ENCODE results near the gene CLDN19. TPM values are rescaled to one million over a fixed set of nuclear protein-coding genes. Genes with fewer than 3 reads are reported as not detected.

Gene CLDN19
- total and polyA plus RNA-seq, 5 donors: 0.79 TPM; not detected in 4

GRCh38 chr1:42747125-42747524, 7.1 kb upstream of the CLDN19 start:
- 45% methylated on average over 14 of the region's 14 CpGs for WGBS
- Histone ChIP-seq H3K9me3 (ENCODE audit: control insufficient read depth, low read length) (no peaks in the 10 kb centered on the region), H3K27ac (ENCODE audit: low read length) (no peak overlapping the region), H3K4me1 (ENCODE audit: control insufficient read depth, insufficient read depth, low read length) (no peaks in the 10 kb centered on the region), H3K27me3 (ENCODE audit: control insufficient read depth, insufficient read depth) (no peaks in the 10 kb centered on the region), H3K4me3 (ENCODE audit: low read length) (no peak overlapping the region)
- intact Hi-C loops (cut with DNase I): loop anchor here in 3 of 4 donors (5.0 to 10.0 kb wide), 3 partner anchors 162 to 602 kb away; no protein-coding TSS in a partner anchor
- DNase-seq (peak; percentile 52 to 82 (median 81)), ATAC-seq (peak; percentile 61 to 65)

- Histone ChIP-seq H3K4me3 (ENCODE audit: low read length) (no peak overlapping the region), H3K9me3 (ENCODE audit: control insufficient read depth, low read length) (no peaks in the 10 kb centered on the region), H3K27ac (ENCODE audit: low read length) (no peak overlapping the region), H3K4me1 (ENCODE audit: control insufficient read depth, insufficient read depth, low read length) (no peaks in the 10 kb centered on the region), H3K27me3 (ENCODE audit: control insufficient read depth, insufficient read depth) (no peaks in the 10 kb centered on the region)
- intact Hi-C loops (cut with DNase I): loop anchor here in 3 of 4 donors (5.0 to 10.0 kb wide), 3 partner anchors 162 to 602 kb away; no protein-coding TSS in a partner anchor
- ATAC-seq (no peak), DNase-seq (peak in 1 of 3 donors; percentile 25)
- WGBS: 89% methylated on average over 12 of the region's 12 CpGs
These were observed 6.5 kb upstream of the CLDN19 start for GRCh38 chr1:42746436-42747105.

GRCh38 chr1:42745851-42746250, 5.8 kb upstream of the CLDN19 start:
- Histone ChIP-seq H3K27me3 (ENCODE audit: control insufficient read depth, insufficient read depth) (no peaks in the 10 kb centered on the region), H3K4me3 (ENCODE audit: low read length) (no peak overlapping the region), H3K27ac (ENCODE audit: low read length) (no peak overlapping the region), H3K9me3 (ENCODE audit: control insufficient read depth, low read length) (no peaks in the 10 kb centered on the region), H3K4me1 (ENCODE audit: control insufficient read depth, insufficient read depth, low read length) (no peaks in the 10 kb centered on the region)
- WGBS: 80% methylated on average over 8 of the region's 8 CpGs
- intact Hi-C loops (cut with DNase I): loop anchor here in 3 of 4 donors (5.0 to 10.0 kb wide), 3 partner anchors 161 to 601 kb away; no protein-coding TSS in a partner anchor
- no peak for DNase-seq
- no peak for ATAC-seq

- H3K4me3 ChIP-seq (ENCODE audit: low read length): no peak overlapping the region
- no peaks in the 10 kb centered on the region for H3K4me1 ChIP-seq (ENCODE audit: control insufficient read depth, insufficient read depth, low read length)
- DNase-seq: no peak
- H3K27ac ChIP-seq (ENCODE audit: low read length): no peak overlapping the region
- WGBS: 89% methylated on average over 9 of the region's 9 CpGs
- no peaks in the 10 kb centered on the region for H3K9me3 ChIP-seq (ENCODE audit: control insufficient read depth, low read length)
- intact Hi-C loops (cut with DNase I): loop anchor here in 3 of 4 donors (5.0 to 10.0 kb wide), 3 partner anchors 159 to 599 kb away; no protein-coding TSS in a partner anchor
- H3K27me3 ChIP-seq (ENCODE audit: control insufficient read depth, insufficient read depth): no peaks in the 10 kb centered on the region
- no peak for ATAC-seq
These were observed 4.0 kb upstream of the CLDN19 start for GRCh38 chr1:42744148-42744413.

GRCh38 chr1:42743317-42744147, 3.5 kb upstream of the CLDN19 start:
- no peak for ATAC-seq
- Histone ChIP-seq H3K9me3 (ENCODE audit: control insufficient read depth, low read length) (no peaks in the 10 kb centered on the region), H3K27ac (ENCODE audit: low read length) (no peak overlapping the region), H3K4me3 (ENCODE audit: low read length) (no peak overlapping the region), H3K27me3 (ENCODE audit: control insufficient read depth, insufficient read depth) (no peaks in the 10 kb centered on the region), H3K4me1 (ENCODE audit: control insufficient read depth, insufficient read depth, low read length) (no peaks in the 10 kb centered on the region)
- peak in 1 of 3 donors; percentile 21 for DNase-seq
- WGBS: 80% methylated on average over 21 of the region's 21 CpGs
- intact Hi-C loops (cut with DNase I): loop anchor here in 3 of 4 donors (5.0 to 10.0 kb wide), 3 partner anchors 159 to 599 kb away; no protein-coding TSS in a partner anchor

GRCh38 chr1:42742617-42743316, 2.7 kb upstream of the CLDN19 start:
- Histone ChIP-seq H3K27ac (ENCODE audit: low read length) (no peak overlapping the region), H3K9me3 (ENCODE audit: control insufficient read depth, low read length) (no peaks in the 10 kb centered on the region), H3K27me3 (ENCODE audit: control insufficient read depth, insufficient read depth) (no peaks in the 10 kb centered on the region), H3K4me3 (ENCODE audit: low read length) (no peak overlapping the region), H3K4me1 (ENCODE audit: control insufficient read depth, insufficient read depth, low read length) (no peaks in the 10 kb centered on the region)
- WGBS: 84% methylated on average over 9 of the region's 9 CpGs
- intact Hi-C loops (cut with DNase I): loop anchor here in 3 of 4 donors (5.0 to 10.0 kb wide), 3 partner anchors 158 to 598 kb away; no protein-coding TSS in a partner anchor
- DNase-seq (peak in 1 of 3 donors; percentile 16), ATAC-seq (no peak)

- Histone ChIP-seq H3K27me3 (ENCODE audit: control insufficient read depth, insufficient read depth) (no peaks in the 10 kb centered on the region), H3K4me3 (ENCODE audit: low read length) (no peak overlapping the region), H3K4me1 (ENCODE audit: control insufficient read depth, insufficient read depth, low read length) (no peaks in the 10 kb centered on the region), H3K27ac (ENCODE audit: low read length) (no peak overlapping the region), H3K9me3 (ENCODE audit: control insufficient read depth, low read length) (no peaks in the 10 kb centered on the region)
- intact Hi-C loops (cut with DNase I): loop anchor here in 3 of 4 donors (5.0 to 10.0 kb wide), 3 partner anchors 157 to 597 kb away; no protein-coding TSS in a partner anchor
- 89% methylated on average over 8 of the region's 8 CpGs for WGBS
- DNase-seq: no peak
- ATAC-seq: no peak
These were observed 2.1 kb upstream of the CLDN19 start for GRCh38 chr1:42742141-42742540.

- 86% methylated on average over 4 of the region's 4 CpGs for WGBS
- no peak for ATAC-seq
- no peaks in the 10 kb centered on the region for H3K9me3 ChIP-seq (ENCODE audit: control insufficient read depth, low read length)
- no peaks in the 10 kb centered on the region for H3K27me3 ChIP-seq (ENCODE audit: control insufficient read depth, insufficient read depth)
- H3K4me1 ChIP-seq (ENCODE audit: control insufficient read depth, insufficient read depth, low read length): no peaks in the 10 kb centered on the region
- H3K4me3 ChIP-seq (ENCODE audit: low read length): no peak overlapping the region
- no peak for DNase-seq
- intact Hi-C loops (cut with DNase I): loop anchor here in 3 of 4 donors (5.0 to 10.0 kb wide), 3 partner anchors 157 to 597 kb away; no protein-coding TSS in a partner anchor
- no peak overlapping the region for H3K27ac ChIP-seq (ENCODE audit: low read length)
These were observed 1.7 kb upstream of the CLDN19 start for GRCh38 chr1:42741706-42742105.

- H3K4me3 ChIP-seq (ENCODE audit: low read length): no peak overlapping the region
- no peaks in the 10 kb centered on the region for H3K4me1 ChIP-seq (ENCODE audit: control insufficient read depth, insufficient read depth, low read length)
- DNase-seq: no peak
- no peak overlapping the region for H3K27ac ChIP-seq (ENCODE audit: low read length)
- no peaks in the 10 kb centered on the region for H3K27me3 ChIP-seq (ENCODE audit: control insufficient read depth, insufficient read depth)
- no peaks in the 10 kb centered on the region for H3K9me3 ChIP-seq (ENCODE audit: control insufficient read depth, low read length)
- WGBS: 73% methylated on average over 19 of the region's 19 CpGs
- no peak for ATAC-seq
- intact Hi-C loops (cut with DNase I): loop anchor here in 3 of 4 donors (5.0 to 10.0 kb wide), 3 partner anchors 156 to 596 kb away; no protein-coding TSS in a partner anchor
These were observed 980 bp upstream of the CLDN19 start for GRCh38 chr1:42740851-42741580.

GRCh38 chr1:42738678-42739226, 1.3 kb downstream of the CLDN19 start:
- no peak for ATAC-seq
- Histone ChIP-seq H3K4me3 (ENCODE audit: low read length) (no peak overlapping the region), H3K4me1 (ENCODE audit: control insufficient read depth, insufficient read depth, low read length) (no peaks in the 10 kb centered on the region), H3K27ac (ENCODE audit: low read length) (no peak overlapping the region), H3K9me3 (ENCODE audit: control insufficient read depth, low read length) (no peaks in the 10 kb centered on the region), H3K27me3 (ENCODE audit: control insufficient read depth, insufficient read depth) (no peaks in the 10 kb centered on the region)
- no peak for DNase-seq
- WGBS: 79% methylated on average over 8 of the region's 8 CpGs
- intact Hi-C loops (cut with DNase I): no loop called here
